ENCODE results near the gene SLC12A9.
A peak's percentile ranks its signal among the peaks of the same experiment; 100 is the strongest.
"Not testable (repeated sequence)": the region's sequence is repeated elsewhere in the genome, so short reads cannot be mapped to it uniquely, and the experiment has no call there.

SLC12A9 gene, protein sequence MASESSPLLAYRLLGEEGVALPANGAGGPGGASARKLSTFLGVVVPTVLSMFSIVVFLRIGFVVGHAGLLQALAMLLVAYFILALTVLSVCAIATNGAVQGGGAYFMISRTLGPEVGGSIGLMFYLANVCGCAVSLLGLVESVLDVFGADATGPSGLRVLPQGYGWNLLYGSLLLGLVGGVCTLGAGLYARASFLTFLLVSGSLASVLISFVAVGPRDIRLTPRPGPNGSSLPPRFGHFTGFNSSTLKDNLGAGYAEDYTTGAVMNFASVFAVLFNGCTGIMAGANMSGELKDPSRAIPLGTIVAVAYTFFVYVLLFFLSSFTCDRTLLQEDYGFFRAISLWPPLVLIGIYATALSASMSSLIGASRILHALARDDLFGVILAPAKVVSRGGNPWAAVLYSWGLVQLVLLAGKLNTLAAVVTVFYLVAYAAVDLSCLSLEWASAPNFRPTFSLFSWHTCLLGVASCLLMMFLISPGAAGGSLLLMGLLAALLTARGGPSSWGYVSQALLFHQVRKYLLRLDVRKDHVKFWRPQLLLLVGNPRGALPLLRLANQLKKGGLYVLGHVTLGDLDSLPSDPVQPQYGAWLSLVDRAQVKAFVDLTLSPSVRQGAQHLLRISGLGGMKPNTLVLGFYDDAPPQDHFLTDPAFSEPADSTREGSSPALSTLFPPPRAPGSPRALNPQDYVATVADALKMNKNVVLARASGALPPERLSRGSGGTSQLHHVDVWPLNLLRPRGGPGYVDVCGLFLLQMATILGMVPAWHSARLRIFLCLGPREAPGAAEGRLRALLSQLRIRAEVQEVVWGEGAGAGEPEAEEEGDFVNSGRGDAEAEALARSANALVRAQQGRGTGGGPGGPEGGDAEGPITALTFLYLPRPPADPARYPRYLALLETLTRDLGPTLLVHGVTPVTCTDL

DNA sequence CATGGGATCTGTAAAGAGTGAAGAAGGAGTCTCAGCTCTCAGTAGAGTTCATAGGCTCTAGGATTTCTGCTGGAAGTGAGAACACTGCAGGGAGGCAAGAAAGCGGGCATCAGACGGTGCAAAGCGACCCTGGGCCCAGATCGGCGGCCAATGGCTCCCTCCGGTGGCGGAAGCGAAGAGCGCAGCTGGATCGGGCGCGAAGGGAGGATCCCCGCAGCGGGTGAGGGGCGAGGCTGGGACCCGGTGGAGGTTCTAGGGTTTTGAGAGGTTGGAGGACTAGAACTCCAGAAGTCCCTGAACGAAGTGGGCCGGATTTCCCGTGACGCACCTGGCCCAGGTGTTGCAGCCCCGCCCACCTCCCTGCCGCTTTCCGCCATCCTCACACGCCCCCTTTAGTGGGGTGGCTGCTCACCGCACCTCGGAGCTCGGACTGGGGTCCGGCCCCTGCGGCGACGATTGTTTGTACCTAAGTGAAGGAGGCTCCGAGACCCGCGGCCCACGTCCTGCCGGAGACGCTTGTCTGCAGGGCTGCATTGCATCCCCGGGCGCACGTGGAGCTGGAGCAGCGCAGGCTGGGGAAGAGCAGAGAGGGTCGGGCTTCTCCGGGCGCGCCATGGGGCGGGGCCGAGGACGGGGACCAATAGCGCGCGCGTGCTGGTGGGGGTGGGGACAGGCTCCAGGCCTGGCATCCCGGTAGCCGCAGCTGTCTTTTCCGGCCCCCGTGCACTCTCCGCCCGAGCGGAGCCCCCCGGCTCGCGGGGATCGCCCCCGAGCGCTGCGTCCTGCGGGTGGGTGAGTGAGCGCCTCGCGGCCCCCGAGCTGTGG lies at the start of gene SLC12A9:
TSS of gene SLC12A9 (plus strand) at position 666 of the 825 bp plus-strand sequence. CDS start 1,485 bp downstream, outside the sequence.
- FAIRE-seq, result peak; percentile 14

DNA sequence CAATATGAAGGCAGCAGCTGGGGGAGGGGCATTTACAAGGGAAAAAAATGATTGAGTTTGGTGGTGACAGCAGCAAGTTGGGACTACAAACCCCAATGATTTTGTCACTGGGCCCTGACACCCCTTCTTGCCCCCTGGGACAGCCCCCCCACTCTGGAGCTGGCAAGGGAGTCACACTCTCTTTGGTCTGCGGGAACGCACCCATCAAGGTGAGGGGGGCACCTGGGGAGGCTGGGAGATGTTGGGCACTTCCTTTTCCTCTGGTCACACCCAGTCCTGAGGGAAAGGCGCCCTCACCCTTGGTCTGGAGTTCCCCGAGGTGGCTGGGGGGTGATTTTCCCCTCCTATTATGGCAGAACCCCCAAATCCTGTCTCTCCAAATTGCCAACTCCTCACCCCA lies 49.6 kb upstream of the SLC12A9 start:
- FAIRE-seq, result no peak
- DNase-seq (ENCODE audit: low spot score), result no peak

More for the DNA sequence above, at the start of gene SLC12A9:
- peak; percentile 78 for DNase-seq (ENCODE audit: low spot score)

DNA sequence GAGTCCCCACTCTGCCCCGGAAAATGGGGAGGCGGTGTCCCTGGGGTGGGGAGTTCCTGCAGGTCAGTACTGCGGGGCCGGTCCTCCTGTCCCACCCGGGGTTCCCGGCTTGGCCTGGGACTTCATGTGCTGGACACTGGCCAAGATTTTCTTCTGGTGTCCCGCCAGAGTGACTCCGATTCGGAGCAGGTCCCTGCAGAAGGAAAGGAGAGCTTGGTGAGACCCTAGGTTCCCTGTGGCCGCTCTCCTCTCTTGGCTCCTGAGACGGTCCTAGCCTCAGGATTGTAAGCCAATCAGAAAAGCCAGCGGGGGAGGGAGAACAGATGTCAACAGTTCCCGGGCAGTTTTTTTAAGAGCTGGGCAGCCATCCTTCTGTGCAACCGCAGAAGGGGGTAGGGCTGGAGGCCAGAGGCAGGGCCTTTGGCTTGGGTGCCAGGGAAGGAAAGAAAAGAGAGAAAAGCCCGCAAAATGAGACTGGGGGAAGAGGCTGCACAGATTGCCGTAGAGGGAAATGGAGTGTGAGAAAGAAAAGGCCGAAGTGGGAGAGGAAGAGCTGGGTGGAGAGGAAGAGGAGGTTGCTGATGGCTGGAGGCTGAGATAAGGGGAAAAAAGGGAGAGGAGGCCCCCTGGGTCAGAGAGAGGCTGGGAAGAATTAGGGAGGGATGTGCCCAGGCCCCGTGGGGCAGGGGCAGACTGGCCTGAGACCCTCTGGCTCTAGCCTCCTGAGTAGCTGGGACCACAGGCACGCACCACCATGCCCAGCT lies 48.9 kb upstream of the SLC12A9 start:
- peak; percentile 90 for FAIRE-seq
- DNase-seq (ENCODE audit: low spot score), result peak; percentile 86

DNA sequence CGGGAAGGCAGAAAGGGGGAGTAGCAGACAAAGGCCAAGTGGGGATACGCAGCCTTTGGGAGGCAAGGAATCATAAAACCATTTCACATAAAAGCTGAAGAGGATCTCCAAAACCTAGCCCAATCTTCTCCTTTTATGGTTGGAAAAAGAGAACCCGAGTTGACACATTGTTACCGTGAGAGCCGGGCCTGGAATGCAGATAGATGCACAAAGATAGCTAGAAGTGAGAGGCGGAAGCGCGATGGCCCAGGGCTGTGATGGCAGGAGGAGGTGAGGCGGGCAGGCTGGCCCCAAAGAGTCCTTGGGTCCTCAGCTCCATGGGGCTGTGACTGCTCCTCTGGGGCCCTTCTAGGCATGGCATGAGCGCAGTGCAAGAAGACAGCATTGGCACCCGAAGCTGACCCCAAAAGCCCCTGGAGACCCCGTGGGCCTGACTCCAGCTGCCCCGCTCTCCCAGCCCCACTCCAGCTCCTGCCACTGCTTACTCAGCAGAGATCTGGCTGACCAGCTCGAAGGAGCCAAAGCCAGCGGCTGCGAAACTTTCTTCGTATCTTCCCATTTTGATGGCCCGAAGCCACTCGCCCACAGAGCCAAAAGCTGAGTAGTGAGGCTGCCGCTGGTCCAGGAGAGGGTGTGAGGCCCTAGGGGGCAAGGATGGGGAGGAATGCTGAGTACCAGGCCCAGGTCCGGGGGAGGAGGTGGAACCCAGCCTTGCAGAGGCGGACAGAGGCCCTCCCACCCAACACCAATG lies 47.7 kb upstream of the SLC12A9 start:
- no peak for DNase-seq (ENCODE audit: low spot score)
- FAIRE-seq, result no peak

DNA sequence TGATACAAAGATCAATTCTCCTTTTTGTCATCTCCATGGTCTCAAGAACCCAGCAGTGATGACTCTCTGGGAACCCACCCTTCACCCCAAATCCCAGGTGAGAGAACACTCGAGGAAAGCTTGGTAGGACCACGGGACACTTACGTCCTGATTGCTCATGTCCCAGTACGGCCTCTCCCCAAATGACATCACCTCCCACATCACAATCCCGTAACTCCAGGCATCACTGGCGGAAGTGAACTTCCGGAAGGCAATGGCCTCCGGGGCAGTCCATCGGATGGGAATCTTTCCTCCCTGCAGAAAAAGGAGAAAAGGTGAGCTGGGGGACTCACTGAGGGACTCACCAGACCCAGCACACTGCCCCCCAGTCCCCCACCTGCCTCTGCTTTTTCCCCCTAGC lies 46.2 kb upstream of the SLC12A9 start:
- FAIRE-seq (no peak), DNase-seq (ENCODE audit: low spot score) (no peak)

DNA sequence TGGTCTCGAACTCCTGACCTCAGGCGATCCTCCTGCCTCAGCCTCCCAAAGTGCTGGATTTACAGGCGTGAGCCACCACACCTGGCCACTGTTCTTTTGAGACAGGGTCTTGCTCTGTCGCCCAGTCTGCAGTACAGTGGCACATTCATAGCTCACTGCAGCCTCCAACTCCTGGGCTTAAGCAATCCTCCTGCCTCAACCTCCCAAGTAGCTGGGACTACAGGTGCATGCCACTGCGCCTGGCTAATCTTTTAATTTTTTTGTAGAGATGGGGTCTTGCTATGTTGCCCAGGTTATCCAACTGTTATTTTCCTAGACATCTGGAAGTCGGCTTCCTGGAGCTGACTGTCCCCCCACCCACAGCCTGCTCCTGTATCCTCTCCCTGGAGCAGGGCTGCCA lies 45.6 kb upstream of the SLC12A9 start:
- DNase-seq (ENCODE audit: low spot score); FAIRE-seq: not testable (repeated sequence)

DNA sequence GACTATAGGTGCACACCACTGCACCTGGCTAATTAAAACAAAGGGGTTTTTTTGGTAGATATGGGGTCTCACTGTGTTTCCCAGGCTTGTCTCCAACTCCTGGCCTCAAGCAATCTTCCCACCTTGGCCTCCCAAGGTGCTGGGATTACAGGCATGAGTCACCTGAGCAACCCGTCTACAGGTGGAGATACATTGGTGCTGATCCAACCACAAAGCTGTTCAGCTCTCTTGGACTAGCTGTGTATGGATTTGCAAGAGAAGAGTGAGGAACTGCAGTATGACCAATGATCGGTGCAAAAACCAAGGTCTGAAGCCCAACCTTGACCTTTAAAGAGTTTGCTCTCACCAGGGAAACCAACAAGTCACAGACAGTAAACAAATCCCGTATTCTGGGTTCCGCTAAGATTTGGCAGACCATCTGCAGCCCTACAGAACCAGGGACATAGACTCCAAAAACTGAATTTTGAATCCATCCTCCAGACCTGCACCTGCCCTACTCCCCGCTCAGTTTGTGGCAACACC lies 44.1 kb upstream of the SLC12A9 start:
- FAIRE-seq (no peak), DNase-seq (ENCODE audit: low spot score) (no peak)

DNA sequence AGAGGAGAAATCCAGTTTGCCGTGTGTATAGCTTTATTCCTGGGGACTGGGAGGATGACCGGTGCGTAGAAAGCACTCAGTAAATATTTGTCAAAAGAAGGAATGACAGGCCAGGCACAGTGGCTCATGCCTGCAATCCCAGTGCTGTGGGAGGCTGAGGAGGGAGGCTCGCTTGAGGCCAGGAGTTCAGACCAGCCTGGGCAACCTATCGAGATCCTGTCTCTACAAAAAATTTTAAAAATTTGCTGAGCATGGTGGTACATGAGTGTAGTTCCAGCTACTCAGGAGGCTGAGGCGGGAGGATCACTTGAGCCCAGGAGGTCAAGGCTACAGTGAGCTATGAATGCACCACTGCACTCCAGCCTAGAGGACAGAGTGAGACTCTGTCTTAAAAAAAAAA lies 41.0 kb upstream of the SLC12A9 start:
- FAIRE-seq (no peak), DNase-seq (ENCODE audit: low spot score) (no peak)

DNA sequence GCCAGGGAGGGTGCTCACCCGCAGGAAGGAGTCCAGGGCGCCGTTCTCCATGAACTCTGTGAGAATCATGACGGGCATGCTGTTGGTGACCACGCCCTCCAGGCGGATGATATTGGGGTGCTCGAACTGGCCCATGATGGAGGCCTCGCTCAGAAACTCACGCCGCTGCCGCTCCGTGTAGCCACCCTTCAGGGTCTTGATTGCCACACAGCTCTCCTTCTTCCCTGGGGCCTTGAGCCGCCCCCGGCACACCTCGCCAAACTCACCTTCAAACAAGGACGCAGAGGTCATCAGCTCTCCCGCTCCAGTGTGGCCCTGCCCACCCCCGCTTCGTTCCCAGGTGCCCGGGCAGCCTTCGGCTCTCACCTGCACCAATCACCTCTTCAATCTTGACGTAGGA lies 39.8 kb upstream of the SLC12A9 start:
- DNase-seq (ENCODE audit: low spot score) (no peak), FAIRE-seq (no peak)

DNA sequence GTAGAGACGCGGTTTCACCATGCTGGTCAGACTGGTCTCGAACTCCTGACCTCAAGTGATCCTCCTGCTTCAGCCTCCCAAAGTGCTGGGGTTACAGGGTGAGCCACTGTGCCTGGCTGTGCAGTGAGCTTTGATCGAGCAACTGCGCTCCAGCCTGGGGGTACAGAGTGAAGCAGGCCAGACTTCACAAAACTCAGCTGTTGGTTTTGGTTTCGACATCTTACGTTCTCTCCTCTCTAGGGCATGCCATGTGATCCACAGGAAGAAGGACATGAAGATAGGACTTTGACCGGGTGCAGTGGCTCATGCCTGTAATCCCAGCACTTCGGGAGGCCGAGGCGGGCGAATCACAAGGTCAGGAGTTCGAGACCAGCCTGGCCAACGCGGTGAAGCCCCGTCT lies 36.0 kb upstream of the SLC12A9 start:
- not testable (repeated sequence) for DNase-seq (ENCODE audit: low spot score); FAIRE-seq

DNA sequence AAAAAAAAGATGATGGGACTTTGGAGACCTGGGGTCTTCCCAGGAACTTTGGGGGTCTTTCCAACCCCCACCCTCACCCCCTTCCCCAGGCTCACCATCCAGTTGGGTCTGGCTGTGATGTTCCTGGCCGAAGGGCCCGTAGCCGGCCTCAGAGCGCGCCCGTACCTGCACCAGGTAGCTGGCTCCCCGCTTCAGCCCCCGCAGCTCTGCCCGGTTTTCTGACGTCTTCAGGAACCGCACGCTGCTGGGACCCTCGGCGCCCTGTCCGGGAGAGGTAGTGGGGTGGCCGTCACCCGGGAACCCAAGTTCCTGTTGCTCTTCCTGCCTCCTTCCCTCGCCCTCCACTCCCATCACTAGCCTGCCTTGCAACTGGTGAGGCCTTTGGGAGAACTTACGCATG lies 35.4 kb upstream of the SLC12A9 start:
- FAIRE-seq (no peak), DNase-seq (ENCODE audit: low spot score) (no peak)

DNA sequence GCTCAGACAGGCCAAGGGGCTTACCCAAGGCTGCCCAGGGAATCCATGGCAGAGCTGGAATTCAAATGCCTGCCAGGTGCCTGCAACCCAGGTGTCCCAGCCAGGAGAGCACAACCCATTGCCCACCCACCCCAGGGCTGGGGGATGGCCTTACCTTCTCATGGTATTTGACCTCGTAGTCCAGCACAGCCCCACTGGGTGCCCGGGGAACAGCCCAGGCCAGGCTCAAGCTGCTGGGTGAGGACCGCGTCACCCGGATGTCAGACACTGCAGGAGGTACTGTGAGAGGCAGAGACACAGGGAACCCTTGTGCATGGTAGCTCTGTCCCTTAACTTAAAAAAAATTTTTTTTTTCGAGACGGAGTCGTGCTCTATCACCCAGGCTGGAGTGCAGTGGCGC lies 34.1 kb upstream of the SLC12A9 start:
- FAIRE-seq, result no peak
- DNase-seq (ENCODE audit: low spot score), result no peak

DNA sequence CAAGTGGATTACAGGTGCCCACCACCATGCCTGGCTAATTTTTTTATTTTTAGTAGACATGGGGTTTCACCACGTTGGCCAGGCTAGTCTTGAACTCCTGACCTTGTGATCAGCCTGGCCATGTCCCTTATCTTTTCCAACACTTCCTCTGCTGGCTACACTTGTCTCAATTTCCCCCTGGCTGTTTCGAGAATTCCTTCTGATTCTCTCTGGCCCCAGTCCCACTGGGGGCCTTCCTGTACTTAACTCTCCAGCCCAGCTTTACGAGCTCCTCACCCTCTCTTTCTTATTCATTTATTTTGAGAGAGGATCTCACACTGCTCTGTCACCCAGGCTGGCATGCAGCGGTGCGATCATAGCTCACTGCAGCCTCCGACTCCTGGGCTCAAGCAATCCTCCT lies 33.7 kb upstream of the SLC12A9 start:
- no peak for FAIRE-seq
- DNase-seq (ENCODE audit: low spot score), result no peak

DNA sequence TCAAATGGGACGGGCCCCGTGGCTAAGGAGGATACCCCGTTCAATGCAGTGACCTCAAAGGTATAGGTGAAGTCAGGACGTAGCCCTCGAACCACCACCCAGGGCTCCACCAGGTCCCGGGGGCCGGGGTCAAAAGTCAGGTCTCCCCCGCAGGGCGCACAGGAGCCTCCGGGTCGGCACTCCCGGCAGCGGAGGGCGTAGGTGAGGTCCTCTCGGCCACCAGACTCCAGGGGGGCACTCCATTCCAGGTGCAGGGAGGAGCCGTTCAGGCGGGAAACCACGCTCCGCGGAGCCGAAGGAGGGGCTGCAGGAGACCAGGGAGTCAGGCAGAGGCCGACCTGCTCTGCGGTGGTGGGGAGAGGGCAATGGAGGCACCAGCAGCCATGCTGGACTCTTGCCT lies 32.9 kb upstream of the SLC12A9 start:
- DNase-seq (ENCODE audit: low spot score) (no peak), FAIRE-seq (no peak)

DNA sequence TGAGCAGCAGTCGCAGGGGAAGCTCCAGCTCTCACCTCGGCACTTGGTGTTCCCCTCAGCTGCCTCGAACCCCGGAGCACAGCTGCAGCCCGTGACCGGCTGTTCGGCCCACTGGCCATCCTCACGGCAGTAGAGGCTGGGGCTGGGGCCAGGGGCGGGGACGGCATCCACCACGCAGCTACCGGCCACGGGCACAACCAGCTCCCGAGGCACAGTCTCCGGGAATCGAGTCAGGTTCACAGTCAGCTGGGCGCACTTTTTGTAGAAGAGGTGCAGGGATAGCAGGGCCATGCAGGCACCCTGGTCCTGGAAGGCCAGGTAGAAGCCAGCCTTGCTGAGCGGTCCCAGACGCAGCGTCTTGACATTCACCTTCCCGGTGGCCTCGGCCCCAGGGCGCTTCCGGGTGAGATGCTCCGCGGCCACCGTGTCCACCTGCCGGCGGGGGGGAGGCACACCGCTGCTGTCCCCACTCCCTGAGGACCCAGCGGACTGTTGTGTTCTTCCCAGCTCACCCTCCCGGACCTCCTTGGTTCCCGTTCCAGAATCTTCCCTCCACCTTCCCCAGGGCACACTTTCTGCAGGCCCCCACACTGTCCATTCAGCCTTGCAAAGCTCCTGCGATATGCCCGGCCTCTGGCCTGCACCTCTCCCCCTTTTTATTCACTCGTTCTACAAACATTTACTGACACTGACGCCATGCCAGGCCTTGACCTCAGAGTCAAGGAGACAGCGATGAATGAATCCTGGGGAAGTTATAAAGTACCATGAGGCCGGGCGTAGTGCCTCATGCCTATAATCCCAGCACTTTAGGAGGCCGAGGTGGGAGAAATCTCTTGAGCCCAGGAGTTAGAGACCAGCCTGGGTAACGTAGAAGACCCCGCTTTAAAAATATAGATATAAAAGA lies 30.0 kb upstream of the SLC12A9 start:
- FAIRE-seq (no peak), DNase-seq (ENCODE audit: low spot score) (no peak)

DNA sequence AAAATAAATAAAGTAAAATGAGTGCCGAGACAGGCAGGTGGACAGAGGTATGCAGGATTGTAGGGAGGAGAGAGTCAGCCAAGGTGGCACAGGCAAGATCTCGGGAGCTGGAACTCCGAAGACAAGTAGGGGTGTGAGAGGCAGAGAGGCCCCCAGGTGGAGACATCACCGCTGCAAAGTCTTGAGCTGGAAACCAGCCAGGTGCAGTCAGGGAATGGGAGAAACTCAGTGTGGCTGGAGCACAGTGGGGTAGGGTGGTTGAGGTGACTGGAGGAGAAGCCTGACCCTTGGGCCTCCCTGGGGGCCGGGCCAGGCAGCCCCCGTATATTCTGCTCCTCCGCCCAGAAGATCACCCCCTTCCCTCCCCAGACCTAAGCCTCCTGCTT lies 29.4 kb upstream of the SLC12A9 start:
- FAIRE-seq, result no peak

DNA sequence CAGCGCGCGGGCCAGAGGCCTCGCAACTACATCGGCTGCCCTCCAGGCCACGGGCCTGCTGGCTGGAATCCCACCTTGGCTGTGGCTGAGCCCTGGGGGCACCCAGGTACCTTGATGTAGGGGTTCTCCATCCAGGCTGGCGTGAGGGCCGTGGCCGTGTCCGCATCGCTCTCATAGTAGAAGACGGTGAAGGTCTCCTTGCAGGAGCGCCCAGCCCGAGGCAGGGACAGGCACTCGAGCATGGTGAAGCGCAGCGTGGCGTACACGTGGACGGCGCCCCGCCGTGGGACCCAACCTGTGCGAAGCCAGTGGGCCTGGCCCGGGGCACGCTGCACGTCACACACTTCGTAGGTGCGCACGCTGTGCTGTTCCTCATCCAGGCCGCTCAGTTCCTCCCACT lies 29.0 kb upstream of the SLC12A9 start:
- FAIRE-seq (no peak), DNase-seq (ENCODE audit: low spot score) (no peak)

More for the DNA sequence above, 29.4 kb upstream of the SLC12A9 start:
- DNase-seq (ENCODE audit: low spot score), result no peak

DNA sequence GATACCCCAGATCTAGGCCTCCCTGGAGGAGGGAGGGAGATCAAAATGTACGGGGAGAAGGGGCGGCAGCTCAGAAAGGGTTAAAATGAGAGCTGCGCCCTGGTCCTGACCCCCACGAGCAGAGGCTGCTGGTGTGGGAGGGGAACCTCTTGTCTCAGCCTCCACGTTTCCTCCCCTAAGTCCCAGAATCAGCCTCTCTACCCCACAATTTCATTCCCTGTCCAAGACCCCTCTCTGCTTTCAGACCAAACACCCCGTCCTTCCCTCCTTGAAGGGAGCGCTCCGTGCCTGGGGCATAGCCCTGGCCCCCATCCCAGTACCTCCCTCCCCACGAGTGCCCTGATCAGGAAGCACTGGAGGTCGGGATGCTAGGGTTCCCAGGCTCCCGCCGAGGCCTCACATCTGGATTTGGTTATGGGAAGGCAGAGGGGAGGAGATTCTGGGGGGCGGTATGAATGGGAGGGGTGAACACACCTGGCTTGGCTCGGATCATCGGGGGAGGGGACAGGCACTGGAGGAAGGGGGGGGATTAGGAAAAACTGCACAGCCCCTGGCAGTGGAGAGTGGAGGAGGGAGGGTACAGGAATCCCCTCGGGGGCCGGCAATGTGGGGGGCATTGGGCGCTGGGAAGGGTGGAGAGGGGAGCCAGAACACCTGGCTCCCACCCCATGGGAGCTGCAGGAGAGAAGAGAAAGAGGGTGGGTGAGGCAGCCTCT lies 27.9 kb upstream of the SLC12A9 start:
- DNase-seq (ENCODE audit: low spot score) (no peak), FAIRE-seq (no peak)
